ENCODE measurements around the gene B3GALT2. TPM values are rescaled to one million over a fixed set of nuclear protein-coding genes. Genes with fewer than 3 reads are reported as not detected.
A peak's percentile ranks its signal among the peaks of the same experiment; 100 is the strongest.

B3GALT2 gene
- total RNA-seq, 1 experiment from 2014 or later: not detected

DNA sequence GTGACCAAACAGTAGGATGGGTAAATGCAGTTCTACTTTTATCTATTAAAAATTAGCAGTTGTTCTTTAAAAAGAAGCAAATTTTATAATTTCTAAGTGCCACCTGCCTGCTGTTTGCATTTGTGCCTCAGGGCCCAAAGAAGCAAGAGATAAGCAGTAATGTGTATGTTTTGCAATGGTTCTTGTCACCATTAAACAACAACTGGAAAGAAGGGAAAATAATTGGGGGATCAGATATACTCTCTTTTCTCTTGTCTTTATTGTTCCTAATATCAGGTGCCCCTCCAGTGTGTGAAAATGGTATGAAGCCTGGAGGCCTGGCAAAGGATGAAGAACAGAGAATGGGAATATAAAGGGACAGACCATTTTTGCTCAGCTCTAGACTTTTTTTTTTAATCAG, 9.6 kb downstream of the B3GALT2 start (continued):
- TF ChIP-seq GABPB1 (CRISPR knock-in tag; IDR thresholded peaks at IDR 0.05) (no peak), ESRRA (CRISPR knock-in tag; IDR thresholded peaks at IDR 0.05; ENCODE audit: borderline replicate concordance) (no peak), SOX15 (CRISPR knock-in tag; IDR thresholded peaks at IDR 0.05) (no peak), ZBTB43 (CRISPR knock-in tag; IDR thresholded peaks at IDR 0.05) (no peak), NR3C1 (CRISPR knock-in tag; conservative IDR thresholded peaks at IDR 0.05; ENCODE audit: low read depth) (no peak), ERG (CRISPR knock-in tag; IDR thresholded peaks at IDR 0.05) (no peak), ATF2 (CRISPR knock-in tag; IDR thresholded peaks at IDR 0.05; ENCODE audit: borderline replicate concordance, low read depth) (no peak), ZNF121 (CRISPR knock-in tag; IDR thresholded peaks at IDR 0.05) (no peak), FOXP1 (CRISPR knock-in tag; IDR thresholded peaks at IDR 0.05; ENCODE audit: borderline replicate concordance) (no peak), NFE2L1 (CRISPR knock-in tag; IDR thresholded peaks at IDR 0.05) (no peak), ZBTB21 (CRISPR knock-in tag; IDR thresholded peaks at IDR 0.05; ENCODE audit: borderline replicate concordance) (no peak), TCF7 (CRISPR knock-in tag; IDR thresholded peaks at IDR 0.05; ENCODE audit: low read depth) (no peak)

GRCh38 chr1:193176113-193176512, 10.3 kb downstream of the B3GALT2 start:
- DNase-seq (ENCODE audit: low spot score) (no peak), ATAC-seq (no peak)
- Mint-ChIP-seq H3K27me3 (ENCODE audit: low read depth) (no peaks in the 10 kb centered on the region), H3K9me3 (no peaks in the 10 kb centered on the region), H3K4me3 (no peak overlapping the region), H3K27ac (peak overlapping the region; percentile 50; the same call in 1 of the 2 replicates), H3K36me3 (no peaks in the 10 kb centered on the region), H3K4me1 (peaks cover 11% of the 10 kb centered on the region)
- TF ChIP-seq ATF1 (CRISPR knock-in tag; IDR thresholded peaks at IDR 0.05) (no peak), ZNF263 (CRISPR knock-in tag; IDR thresholded peaks at IDR 0.05; ENCODE audit: low read depth) (no peak), ZNF219 (CRISPR knock-in tag; IDR thresholded peaks at IDR 0.05; ENCODE audit: borderline replicate concordance) (no peak), USF2 (CRISPR knock-in tag; IDR thresholded peaks at IDR 0.05) (no peak), ZBTB21 (CRISPR knock-in tag; IDR thresholded peaks at IDR 0.05; ENCODE audit: borderline replicate concordance) (no peak), SMAD3 (CRISPR knock-in tag; IDR thresholded peaks at IDR 0.05; ENCODE audit: borderline replicate concordance) (no peak)
- TF ChIP-seq, protein P1, sequence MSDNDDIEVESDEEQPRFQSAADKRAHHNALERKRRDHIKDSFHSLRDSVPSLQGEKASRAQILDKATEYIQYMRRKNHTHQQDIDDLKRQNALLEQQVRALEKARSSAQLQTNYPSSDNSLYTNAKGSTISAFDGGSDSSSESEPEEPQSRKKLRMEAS (CRISPR knock-in tag; IDR thresholded peaks at IDR 0.05): no peak
- POLR2A ChIA-PET: no interaction called here
- CTCF ChIA-PET: no interaction called here

DNA sequence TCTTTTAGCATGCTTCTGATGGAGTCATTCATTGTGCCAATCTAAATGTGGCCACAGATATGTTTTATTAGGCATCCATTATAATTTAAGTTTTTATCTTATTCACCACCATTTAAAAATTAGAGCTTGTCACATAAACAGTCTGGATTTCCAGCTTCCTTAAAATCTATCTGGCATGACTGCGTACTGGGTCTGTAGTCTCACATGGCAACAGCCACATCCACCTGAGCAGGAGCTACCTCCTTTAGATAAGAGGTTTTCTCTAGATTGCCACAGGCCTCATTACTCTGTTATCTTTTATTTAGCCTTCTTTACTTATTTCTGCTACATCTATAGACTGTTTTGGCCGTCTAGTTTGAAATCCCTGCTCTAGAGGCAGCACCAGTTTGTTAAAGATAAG, 29.1 kb downstream of the B3GALT2 start:
- DNase-seq (ENCODE audit: low spot score) (no peak), ATAC-seq (no peak)
- POLR2A ChIA-PET: no interaction called here
- CTCF ChIA-PET: no interaction called here
- H3K4me1 Mint-ChIP-seq: no peaks in the 10 kb centered on the region
- H3K27ac Mint-ChIP-seq: no peak overlapping the region
- H3K27me3 Mint-ChIP-seq (ENCODE audit: low read depth): no peaks in the 10 kb centered on the region
- no peaks in the 10 kb centered on the region for H3K9me3 Mint-ChIP-seq
- no peak overlapping the region for H3K4me3 Mint-ChIP-seq
- peaks cover 11% of the 10 kb centered on the region for H3K36me3 Mint-ChIP-seq
- no peak for TF ChIP-seq ZBTB21 (CRISPR knock-in tag; IDR thresholded peaks at IDR 0.05; ENCODE audit: borderline replicate concordance)
- TF ChIP-seq JUN (CRISPR knock-in tag; IDR thresholded peaks at IDR 0.05): no peak
- TF ChIP-seq SMAD3 (CRISPR knock-in tag; IDR thresholded peaks at IDR 0.05; ENCODE audit: borderline replicate concordance): no peak
- no peak for TF ChIP-seq ZNF219 (CRISPR knock-in tag; IDR thresholded peaks at IDR 0.05; ENCODE audit: borderline replicate concordance)
- no peak for TF ChIP-seq FOXJ3 (CRISPR knock-in tag; IDR thresholded peaks at IDR 0.05; ENCODE audit: borderline replicate concordance)
- TF ChIP-seq HMGXB4 (CRISPR knock-in tag; IDR thresholded peaks at IDR 0.05): no peak
- TF ChIP-seq ZNF232 (CRISPR knock-in tag; IDR thresholded peaks at IDR 0.05): no peak
- TF ChIP-seq, protein P2, sequence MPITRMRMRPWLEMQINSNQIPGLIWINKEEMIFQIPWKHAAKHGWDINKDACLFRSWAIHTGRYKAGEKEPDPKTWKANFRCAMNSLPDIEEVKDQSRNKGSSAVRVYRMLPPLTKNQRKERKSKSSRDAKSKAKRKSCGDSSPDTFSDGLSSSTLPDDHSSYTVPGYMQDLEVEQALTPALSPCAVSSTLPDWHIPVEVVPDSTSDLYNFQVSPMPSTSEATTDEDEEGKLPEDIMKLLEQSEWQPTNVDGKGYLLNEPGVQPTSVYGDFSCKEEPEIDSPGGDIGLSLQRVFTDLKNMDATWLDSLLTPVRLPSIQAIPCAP (CRISPR knock-in tag; IDR thresholded peaks at IDR 0.05): no peak
- no peak for TF ChIP-seq TCF7 (CRISPR knock-in tag; IDR thresholded peaks at IDR 0.05; ENCODE audit: low read depth)
- TF ChIP-seq, protein P1 (CRISPR knock-in tag; IDR thresholded peaks at IDR 0.05): no peak
- TF ChIP-seq ESRRA (CRISPR knock-in tag; IDR thresholded peaks at IDR 0.05; ENCODE audit: borderline replicate concordance): no peak
